PC-9 (cell line): ENCODE measurements around the gene INKA1. TPM values are rescaled to one million over a fixed set of nuclear protein-coding genes. Genes with fewer than 3 reads are reported as not detected.

Experiments used
- BruUV-seq: library from RNA; stranded (reverse); fragments of 400-500 nt; replicated peaks from 2 replicates; lab custom pipeline; 2021; lab: Mats Ljungman, UMichigan
- CTCF ChIA-PET: fragments of 300-600 bp; sonication (Branson Sonifier 250); formaldehyde crosslinking; loops from one replicate; lab custom pipeline; 2022; ENCODE audit warnings: antibody characterized with exemption; lab: Charles Lee
- POLR2A ChIA-PET: fragments of 300-600 bp; sonication (Branson Sonifier 250); formaldehyde crosslinking; loops from one replicate; lab custom pipeline; 2022; ENCODE audit warnings: antibody characterized with exemption; ENCODE audit not compliant: unreplicated experiment; lab: Charles Lee
- DNase-seq, 2 experiments: peaks; one replicate each; pipeline versions ENCODE4 v3.0.0 to v3.0.0-alpha.2; 2015 to 2022; ENCODE audit warnings: mixed read lengths in 1 of 2
- H2AFZ ChIP-seq: fragments of 200-600 bp; sonication (generic); 2 replicates; pipeline ENCODE4 v1.8.1; 2017; ENCODE audit warnings: antibody characterized with exemption
- H3F3A ChIP-seq: fragments of 200-600 bp; sonication (generic); 2 replicates; pipeline ENCODE4 v1.8.1; 2017; ENCODE audit warnings: antibody characterized with exemption, mild to moderate bottlenecking, low read depth; ENCODE audit not compliant: insufficient read depth
- H3K27ac ChIP-seq: fragments of 200-600 bp; sonication (generic); 2 replicates; pipeline ENCODE4 v1.6.1; 2016; ENCODE audit warnings: mixed run types
- H3K27me3 ChIP-seq: fragments of 200-600 bp; sonication (generic); 2 replicates; pipeline ENCODE4 v1.6.1; 2016; ENCODE audit warnings: low read depth, mixed run types; ENCODE audit not compliant: insufficient read depth
- H3K36me3 ChIP-seq: fragments of 200-600 bp; sonication (generic); 2 replicates; pipeline ENCODE4 v1.6.1; 2016; ENCODE audit warnings: low read depth, mixed run types
- H3K4me1 ChIP-seq: fragments of 200-600 bp; sonication (generic); replicated peaks from 2 replicates; pipeline ENCODE4 v1.6.1; 2016; ENCODE audit warnings: mixed run types; ENCODE audit not compliant: insufficient read depth
- H3K4me2 ChIP-seq: fragments of 200-600 bp; sonication (generic); 2 replicates; pipeline ENCODE4 v1.6.1; 2017; ENCODE audit warnings: mixed run types
- H3K4me3 ChIP-seq: fragments of 200-600 bp; sonication (generic); 2 replicates; pipeline ENCODE4 v1.6.1; 2016; ENCODE audit warnings: mixed run types
- H3K79me2 ChIP-seq: fragments of 200-600 bp; sonication (generic); 2 replicates; pipeline ENCODE4 v1.6.1; 2017; ENCODE audit warnings: low read depth, mixed run types
- H3K9me2 ChIP-seq: fragments of 200-600 bp; sonication (generic); 2 replicates; pipeline ENCODE4 v1.8.1; 2017; ENCODE audit warnings: mild to moderate bottlenecking; ENCODE audit not compliant: insufficient read depth
- H3K9me3 ChIP-seq: fragments of 200-600 bp; sonication (generic); 2 replicates; pipeline ENCODE4 v1.8.1; 2016; ENCODE audit warnings: low read depth; ENCODE audit not compliant: insufficient read depth
- H4K20me1 ChIP-seq: fragments of 200-600 bp; sonication (generic); 2 replicates; pipeline ENCODE4 v1.8.1; 2017; ENCODE audit not compliant: insufficient read depth
- EZH2 ChIP-seq: fragments of 200-600 bp; sonication (generic); IDR thresholded peaks from 2 replicates; pipeline ENCODE4 v1.8.0; 2017; ENCODE audit warnings: antibody characterized with exemption, low read depth
- intact Hi-C: fragments of 100-400 bp; cut with micrococcal nuclease; formaldehyde crosslinking; loops from one replicate; pipeline ENCODE4 v1.10.0; 2022; ENCODE audit not compliant: unreplicated experiment
- total RNA-seq: library from RNA; stranded (reverse); gene quantifications from 2 replicates; pipeline ENCODE4 v1.2.3, GENCODE V29; 2021
- TF ChIP-seq, protein P1 (sequence below): fragments of 200-600 bp; sonication (generic); conservative IDR thresholded peaks from 2 replicates; pipeline ENCODE4 v1.6.1; 2017; ENCODE audit warnings: mixed run types, antibody characterized with exemption, mild to moderate bottlenecking, moderate library complexity

Gene INKA1
- total RNA-seq, 1 experiment from 2014 or later = not detected

DNA sequence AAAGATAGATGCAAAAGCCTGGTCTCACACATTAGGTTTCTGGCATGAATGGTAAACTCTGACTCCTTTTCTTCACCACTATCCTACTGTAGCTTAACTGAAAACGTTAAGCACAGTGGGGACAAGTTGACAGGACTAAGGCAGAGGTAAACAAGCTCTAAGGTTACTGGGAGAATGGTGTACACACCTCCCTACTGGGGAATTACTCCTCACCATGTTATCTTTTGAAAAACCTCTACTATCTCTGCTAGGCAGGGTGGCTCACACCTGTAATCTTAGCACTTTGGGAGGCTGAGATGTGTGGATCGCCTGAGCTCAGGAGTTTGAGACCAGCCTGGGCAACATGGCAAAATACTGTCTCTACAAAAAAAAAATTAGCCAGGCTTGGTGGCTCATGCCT lies 45.9 kb upstream of the INKA1 start:
- Histone ChIP-seq H3K4me3 (no peak overlapping the region), H4K20me1 (peaks cover 4% of the 10 kb centered on the region; the same call in 1 of the 2 replicates), H2AFZ (no peak overlapping the region), H3K9me3 (no peaks in the 10 kb centered on the region), H3K4me1 (no peaks in the 10 kb centered on the region), H3K4me2 (no peak overlapping the region), H3K9me2 (no peaks in the 10 kb centered on the region), H3K27ac (no peak overlapping the region), H3K27me3 (no peaks in the 10 kb centered on the region), H3F3A (no peaks in the 10 kb centered on the region), H3K79me2 (peaks cover 35% of the 10 kb centered on the region), H3K36me3 (no peaks in the 10 kb centered on the region)
- POLR2A ChIA-PET = no interaction called here
- intact Hi-C loops = no loop called here
- CTCF ChIA-PET = interaction anchor here (0.6 kb wide), 1 partner anchor 350 kb away, joined by 8 read pairs; no protein-coding TSS in a partner anchor
- TF ChIP-seq, protein P1, sequence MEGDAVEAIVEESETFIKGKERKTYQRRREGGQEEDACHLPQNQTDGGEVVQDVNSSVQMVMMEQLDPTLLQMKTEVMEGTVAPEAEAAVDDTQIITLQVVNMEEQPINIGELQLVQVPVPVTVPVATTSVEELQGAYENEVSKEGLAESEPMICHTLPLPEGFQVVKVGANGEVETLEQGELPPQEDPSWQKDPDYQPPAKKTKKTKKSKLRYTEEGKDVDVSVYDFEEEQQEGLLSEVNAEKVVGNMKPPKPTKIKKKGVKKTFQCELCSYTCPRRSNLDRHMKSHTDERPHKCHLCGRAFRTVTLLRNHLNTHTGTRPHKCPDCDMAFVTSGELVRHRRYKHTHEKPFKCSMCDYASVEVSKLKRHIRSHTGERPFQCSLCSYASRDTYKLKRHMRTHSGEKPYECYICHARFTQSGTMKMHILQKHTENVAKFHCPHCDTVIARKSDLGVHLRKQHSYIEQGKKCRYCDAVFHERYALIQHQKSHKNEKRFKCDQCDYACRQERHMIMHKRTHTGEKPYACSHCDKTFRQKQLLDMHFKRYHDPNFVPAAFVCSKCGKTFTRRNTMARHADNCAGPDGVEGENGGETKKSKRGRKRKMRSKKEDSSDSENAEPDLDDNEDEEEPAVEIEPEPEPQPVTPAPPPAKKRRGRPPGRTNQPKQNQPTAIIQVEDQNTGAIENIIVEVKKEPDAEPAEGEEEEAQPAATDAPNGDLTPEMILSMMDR = no peak
- no peak for TF ChIP-seq EZH2
- BruUV-seq = no TSS peak
- no peak for DNase-seq

DNA sequence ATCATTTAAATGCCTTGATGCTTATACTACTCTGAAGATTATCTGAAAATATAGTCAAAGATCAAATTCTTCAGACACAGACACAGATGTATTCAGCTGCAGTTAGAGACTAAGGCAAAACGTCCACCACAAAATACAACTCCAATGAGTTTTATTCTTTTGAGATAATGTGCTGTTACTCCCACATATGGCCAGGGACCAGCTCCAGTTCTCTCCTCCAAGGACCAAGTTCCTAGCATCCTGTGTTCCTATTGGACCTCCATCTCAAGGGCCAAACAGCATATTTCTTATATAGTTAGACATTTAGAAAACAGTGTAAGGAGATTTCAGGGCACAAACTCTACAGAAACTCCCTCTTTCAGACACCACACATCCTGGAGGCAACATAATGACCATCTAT lies 43.8 kb upstream of the INKA1 start:
- Histone ChIP-seq H3F3A (no peaks in the 10 kb centered on the region), H3K27me3 (no peaks in the 10 kb centered on the region), H2AFZ (no peak overlapping the region), H3K4me2 (no peak overlapping the region), H3K4me3 (no peak overlapping the region), H3K4me1 (no peaks in the 10 kb centered on the region), H3K36me3 (no peaks in the 10 kb centered on the region), H3K27ac (no peak overlapping the region), H3K9me2 (no peaks in the 10 kb centered on the region), H3K79me2 (peaks cover 28% of the 10 kb centered on the region), H3K9me3 (no peaks in the 10 kb centered on the region), H4K20me1 (peaks cover 4% of the 10 kb centered on the region)
- ChIA-PET POLR2A (no interaction called here), CTCF (no interaction called here)
- no TSS peak for BruUV-seq
- TF ChIP-seq EZH2 = no peak
- TF ChIP-seq, protein P1 = no peak
- DNase-seq = no peak
- intact Hi-C loops = no loop called here

DNA sequence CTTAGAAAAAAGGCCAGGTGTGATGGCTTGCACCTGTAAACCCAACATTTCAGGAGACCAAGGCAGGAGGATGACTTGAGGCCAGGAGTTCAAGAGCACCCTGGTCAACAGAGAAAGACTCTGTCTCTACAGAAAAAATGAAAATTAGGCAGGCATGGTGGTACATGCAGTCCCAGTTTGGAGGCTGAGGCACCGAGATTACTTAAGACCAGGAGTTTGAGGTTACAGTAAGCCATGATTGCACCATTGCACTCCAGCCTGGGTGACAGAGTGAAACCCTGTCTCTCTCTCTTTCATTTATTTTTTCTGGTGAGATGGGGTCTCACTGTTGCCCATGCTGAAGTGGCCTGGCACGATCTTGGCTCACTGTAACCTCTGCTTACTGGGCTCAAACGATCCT lies 41.4 kb upstream of the INKA1 start:
- no peaks in the 10 kb centered on the region for H3K9me2 ChIP-seq
- H3K4me2 ChIP-seq = no peak overlapping the region
- H2AFZ ChIP-seq = no peak overlapping the region
- H3K27me3 ChIP-seq = no peaks in the 10 kb centered on the region
- no peaks in the 10 kb centered on the region for H3K36me3 ChIP-seq
- H3F3A ChIP-seq = no peaks in the 10 kb centered on the region
- no peaks in the 10 kb centered on the region for H3K9me3 ChIP-seq
- ChIA-PET POLR2A (no interaction called here), CTCF (no interaction called here)
- intact Hi-C loops = no loop called here
- no peaks in the 10 kb centered on the region for H3K4me1 ChIP-seq
- no peak overlapping the region for H3K4me3 ChIP-seq
- TF ChIP-seq, protein P1 = no peak
- no peak for TF ChIP-seq EZH2
- H3K79me2 ChIP-seq = peaks cover 18% of the 10 kb centered on the region
- no TSS peak for BruUV-seq
- H4K20me1 ChIP-seq = no peaks in the 10 kb centered on the region; the same call in none of the 2 replicates
- H3K27ac ChIP-seq = no peak overlapping the region
- no peak for DNase-seq
